CD14-positive monocyte (primary cell): ENCODE measurements around the gene UBA7. TPM values are rescaled to one million over a fixed set of nuclear protein-coding genes. Genes with fewer than 3 reads are reported as not detected.

ENCODE experiments used
- DNase-seq, 3 donors: peaks; one replicate each; pipeline ENCODE4 v3.0.0-alpha.2; 2011 to 2022
- H2AFZ ChIP-seq: 2 replicates; pipeline ENCODE4 v1.6.0; 2012; ENCODE audit warnings: mild to moderate bottlenecking, low read depth, low read length, inconsistent platforms; ENCODE audit not compliant: insufficient read depth, poor library complexity, severe bottlenecking
- H3K27ac ChIP-seq, 2 donors: 1 replicate in 1 of 2; 2 replicates in 1 of 2; pipeline ENCODE4 v1.5.1; 2012 to 2013; ENCODE audit warnings: low read length in 2 of 2, control low read depth in 1 of 2, inconsistent platforms in 1 of 2, low read depth in 1 of 2, mild to moderate bottlenecking in 1 of 2
- H3K27me3 ChIP-seq, 2 donors: one replicate each; pipeline versions ENCODE4 v1.6.0 to v1.6.1; 2011 to 2013; ENCODE audit warnings: low read length in 2 of 2; ENCODE audit not compliant: control insufficient read depth in 2 of 2, insufficient read depth in 2 of 2
- H3K36me3 ChIP-seq, 2 donors: replicated peaks in 1 of 2; 1 replicate in 1 of 2; 2 replicates in 1 of 2; pipeline versions ENCODE4 v1.5.1 to v1.6.1; 2012 to 2013; ENCODE audit warnings: low read length in 2 of 2, control low read depth in 1 of 2, inconsistent platforms in 1 of 2, mild to moderate bottlenecking in 1 of 2; ENCODE audit not compliant: insufficient read depth in 2 of 2, control insufficient read depth in 1 of 2
- H3K4me1 ChIP-seq, 2 donors: 1 replicate in 1 of 2; 2 replicates in 1 of 2; pipeline versions ENCODE4 v1.5.1 to v1.6.1; 2012 to 2013; ENCODE audit warnings: low read length in 2 of 2, control low read depth in 1 of 2, inconsistent platforms in 1 of 2, mild to moderate bottlenecking in 1 of 2, moderate library complexity in 1 of 2; ENCODE audit not compliant: insufficient read depth in 2 of 2, control insufficient read depth in 1 of 2
- H3K4me2 ChIP-seq: replicated peaks from 2 replicates; pipeline ENCODE3; 2012; ENCODE audit warnings: low read length, moderate library complexity, mild to moderate bottlenecking; ENCODE audit not compliant: poor library complexity, severe bottlenecking; ENCODE audit errors: extremely low read depth
- H3K4me3 ChIP-seq, 3 experiments: fragments of 200-600 bp in 1 of 3; sonication (generic) in 1 of 3; replicated peaks in 1 of 3; 1 replicate in 2 of 3; 2 replicates in 1 of 3; pipeline ENCODE4 v1.5.1; 2011 to 2013; ENCODE audit warnings: low read length in 3 of 3, mild to moderate bottlenecking in 3 of 3, control low read depth in 2 of 3, low read depth in 2 of 3, inconsistent platforms in 1 of 3, moderate library complexity in 1 of 3
- H3K79me2 ChIP-seq: 2 replicates; pipeline ENCODE4 v1.6.0; 2012; ENCODE audit warnings: mild to moderate bottlenecking, control low read depth, inconsistent platforms, low read length, moderate library complexity; ENCODE audit not compliant: insufficient read depth
- H3K9ac ChIP-seq: 2 replicates; pipeline ENCODE4 v1.6.0; 2017; ENCODE audit warnings: low read length, mild to moderate bottlenecking; ENCODE audit not compliant: insufficient read depth, poor library complexity, severe bottlenecking
- H3K9me3 ChIP-seq, 2 donors: replicated peaks in 1 of 2; 1 replicate in 1 of 2; 2 replicates in 1 of 2; pipeline versions ENCODE4 v1.5.1 to v1.6.1; 2012 to 2013; ENCODE audit warnings: low read length in 2 of 2, control low read depth in 1 of 2; ENCODE audit not compliant: control insufficient read depth in 1 of 2, insufficient read depth in 1 of 2
- H4K20me1 ChIP-seq: 2 replicates; pipeline ENCODE4 v1.6.0; 2012; ENCODE audit warnings: mild to moderate bottlenecking, low read length, control low read depth, moderate library complexity; ENCODE audit not compliant: insufficient read depth
- H3K27ac Mint-ChIP-seq, 7 donors: one replicate each; pipeline ENCODE4 v1.8.0; 2020; ENCODE audit warnings: mild to moderate bottlenecking in 7 of 7, mixed read lengths in 7 of 7, moderate library complexity in 6 of 7, inconsistent platforms in 2 of 7
- H3K27me3 Mint-ChIP-seq, 3 donors: one replicate each; pipeline ENCODE4 v1.8.0; 2021 to 2022; ENCODE audit warnings: low read depth in 3 of 3, mild to moderate bottlenecking in 3 of 3, mixed read lengths in 3 of 3, moderate library complexity in 3 of 3, inconsistent platforms in 1 of 3
- H3K36me3 Mint-ChIP-seq, 2 donors: one replicate each; pipeline ENCODE4 v1.8.0; 2020; ENCODE audit warnings: mixed read lengths in 2 of 2, inconsistent platforms in 1 of 2, mild to moderate bottlenecking in 1 of 2
- H3K4me1 Mint-ChIP-seq: one replicate; pipeline ENCODE4 v1.8.0; 2020; ENCODE audit warnings: mild to moderate bottlenecking, mixed read lengths
- H3K4me3 Mint-ChIP-seq, 2 donors: one replicate each; pipeline ENCODE4 v1.8.0; 2020; ENCODE audit warnings: mild to moderate bottlenecking in 2 of 2, mixed read lengths in 2 of 2, moderate library complexity in 1 of 2
- H3K9me3 Mint-ChIP-seq, 7 donors: one replicate each; pipeline ENCODE4 v1.8.0; 2020 to 2022; ENCODE audit warnings: mixed read lengths in 7 of 7, mild to moderate bottlenecking in 6 of 7, moderate library complexity in 6 of 7, inconsistent platforms in 2 of 7
- WGBS: methylation state at CpG from one replicate; pipeline ENCODE4 v1.1.5; 2013; ENCODE audit warnings: missing lambda C conversion rate; ENCODE audit not compliant: insufficient coverage; 5-methylcytosine and 5-hydroxymethylcytosine counted together
- intact Hi-C, 2 donors: fragments of 100-400 bp; cut with micrococcal nuclease; formaldehyde crosslinking; loops; one replicate each; pipeline versions ENCODE4 v1.15.0 to v1.15.1; 2023
- polyA plus RNA-seq, 3 donors: library from polyadenylated mRNA; depleted of rRNA in 1 of 3; unstranded in 2 of 3; stranded (reverse) in 1 of 3; fragments of 300-500 nt in 2 of 3; fragments of >200 nt in 1 of 3; fragmentation: Illumina TruSeq in 2 of 3; gene quantifications; 1 replicate in 2 of 3; 2 replicates in 1 of 3; pipeline ENCODE4 v1.2.3, GENCODE V29; 2012 to 2021
- TF ChIP-seq, protein P1 (sequence below): fragments of 200-600 bp; IDR thresholded peaks from one replicate; pipeline ENCODE4 v1.8.0; 2022; ENCODE audit warnings: antibody characterized with exemption, mild to moderate bottlenecking

UBA7 gene
- polyA plus RNA-seq, 3 donors, result 39.1 to 399 (median 43.7) TPM

DNA sequence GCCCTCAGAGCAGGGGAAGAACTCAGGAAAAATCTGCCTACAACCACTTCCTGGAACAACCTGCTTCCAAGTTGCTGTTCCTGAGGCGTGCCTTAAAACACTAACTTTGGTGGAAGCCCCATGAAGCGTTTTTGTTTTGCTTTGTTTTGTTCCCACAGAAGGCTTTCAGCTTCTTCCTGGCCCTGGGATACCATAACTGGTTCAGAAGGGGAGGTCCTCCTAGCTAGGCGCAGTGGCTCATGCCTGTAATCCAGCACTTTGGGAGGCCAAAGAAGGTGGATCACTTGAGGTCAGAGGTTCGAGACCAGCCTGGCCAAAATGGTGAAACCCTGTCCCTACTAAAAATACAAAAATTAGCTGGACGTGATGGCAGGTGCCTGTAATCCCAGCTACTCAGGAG, 26.2 kb downstream of the UBA7 start:
- peaks cover 18 to 21% of the 10 kb centered on the region in 2 donors for H3K4me1 ChIP-seq
- no peaks in the 10 kb centered on the region for H3K27me3 ChIP-seq
- Mint-ChIP-seq H3K9me3 (peaks cover 0 to 2% (median 0%) of the 10 kb centered on the region in 7 donors), H3K4me3 (no peak overlapping the region), H3K36me3 (peaks cover 14 to 22% of the 10 kb centered on the region in 2 donors), H3K27ac (peak overlapping the region in 2 of 7 donors; percentile 95 to 97), H3K4me1 (peaks cover 28% of the 10 kb centered on the region), H3K27me3 (peaks cover 0 to 8% (median 4%) of the 10 kb centered on the region in 3 donors)
- H3K36me3 ChIP-seq, result peaks cover 0 to 5% of the 10 kb centered on the region in 2 donors
- H4K20me1 ChIP-seq, result peaks cover 7% of the 10 kb centered on the region
- peak overlapping the region in 1 of 3 experiments; percentile 94 for H3K4me3 ChIP-seq
- peak in 1 of 3 donors; percentile 2 for DNase-seq
- H3K27ac ChIP-seq, result no peak overlapping the region
- H3K79me2 ChIP-seq, result peaks cover 37% of the 10 kb centered on the region
- H3K9me3 ChIP-seq, result no peaks in the 10 kb centered on the region
- TF ChIP-seq, protein P1, sequence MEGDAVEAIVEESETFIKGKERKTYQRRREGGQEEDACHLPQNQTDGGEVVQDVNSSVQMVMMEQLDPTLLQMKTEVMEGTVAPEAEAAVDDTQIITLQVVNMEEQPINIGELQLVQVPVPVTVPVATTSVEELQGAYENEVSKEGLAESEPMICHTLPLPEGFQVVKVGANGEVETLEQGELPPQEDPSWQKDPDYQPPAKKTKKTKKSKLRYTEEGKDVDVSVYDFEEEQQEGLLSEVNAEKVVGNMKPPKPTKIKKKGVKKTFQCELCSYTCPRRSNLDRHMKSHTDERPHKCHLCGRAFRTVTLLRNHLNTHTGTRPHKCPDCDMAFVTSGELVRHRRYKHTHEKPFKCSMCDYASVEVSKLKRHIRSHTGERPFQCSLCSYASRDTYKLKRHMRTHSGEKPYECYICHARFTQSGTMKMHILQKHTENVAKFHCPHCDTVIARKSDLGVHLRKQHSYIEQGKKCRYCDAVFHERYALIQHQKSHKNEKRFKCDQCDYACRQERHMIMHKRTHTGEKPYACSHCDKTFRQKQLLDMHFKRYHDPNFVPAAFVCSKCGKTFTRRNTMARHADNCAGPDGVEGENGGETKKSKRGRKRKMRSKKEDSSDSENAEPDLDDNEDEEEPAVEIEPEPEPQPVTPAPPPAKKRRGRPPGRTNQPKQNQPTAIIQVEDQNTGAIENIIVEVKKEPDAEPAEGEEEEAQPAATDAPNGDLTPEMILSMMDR, result no peak
- no peak overlapping the region for H3K4me2 ChIP-seq
- H2AFZ ChIP-seq, result peak overlapping the region; percentile 99
- intact Hi-C loops, result loop anchor here (5.0 to 10.0 kb wide), 2 partner anchors 63 to 65 kb away; partner anchors contain the start of gene GMPPB (in 2 of the 2)
- WGBS, result 64% methylated on average over 3 of the region's 5 CpGs
- no peak overlapping the region for H3K9ac ChIP-seq

DNA sequence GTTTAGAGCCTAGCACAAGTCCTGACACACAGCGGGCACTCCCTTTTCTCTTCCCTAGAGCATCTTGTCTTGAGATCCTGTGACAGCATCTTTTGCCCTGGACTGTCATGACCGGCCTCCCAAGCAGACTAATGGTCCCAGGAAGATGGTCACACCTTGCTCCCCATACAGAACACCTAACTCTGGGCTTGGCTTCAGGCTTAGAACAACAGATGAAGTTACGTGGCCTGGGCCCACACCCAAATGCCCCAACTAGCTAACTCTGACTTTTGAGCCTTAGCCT, 26.6 kb downstream of the UBA7 start:
- H3K4me1 ChIP-seq, result peaks cover 18 to 21% of the 10 kb centered on the region in 2 donors
- peak overlapping the region; percentile 81 for H3K4me2 ChIP-seq
- Mint-ChIP-seq H3K36me3 (peaks cover 14 to 26% of the 10 kb centered on the region in 2 donors), H3K9me3 (peaks cover 0 to 2% (median 0%) of the 10 kb centered on the region in 7 donors), H3K4me1 (peaks cover 28% of the 10 kb centered on the region), H3K27ac (peak overlapping the region; percentile 94 to 98 (median 95)), H3K4me3 (peak overlapping the region; percentile 86 to 88), H3K27me3 (peaks cover 0 to 8% (median 4%) of the 10 kb centered on the region in 3 donors)
- DNase-seq, result no peak
- H3K79me2 ChIP-seq, result peaks cover 41% of the 10 kb centered on the region
- WGBS, result 50% methylated on average over 2 of the region's 3 CpGs
- H4K20me1 ChIP-seq, result peaks cover 12% of the 10 kb centered on the region
- H3K27ac ChIP-seq, result peak overlapping the region; percentile 81 to 95
- peak overlapping the region; percentile 99 for H2AFZ ChIP-seq
- H3K9me3 ChIP-seq, result no peaks in the 10 kb centered on the region
- peaks cover 3 to 9% of the 10 kb centered on the region in 2 donors for H3K36me3 ChIP-seq
- H3K4me3 ChIP-seq, result peak overlapping the region in 2 of 3 experiments; percentile 91 to 94
- no peaks in the 10 kb centered on the region for H3K27me3 ChIP-seq
- intact Hi-C loops, result loop anchor here (5.0 to 10.0 kb wide), 2 partner anchors 62 to 65 kb away; partner anchors contain the start of gene GMPPB (in 2 of the 2)
- TF ChIP-seq, protein P1, result no peak
- H3K9ac ChIP-seq, result peak overlapping the region; percentile 98
